GM19099 (cell line): ENCODE data around the gene SPEM3.
A peak's percentile ranks its signal among the peaks of the same experiment; 100 is the strongest.

Experiments
- POLR2A ChIP-seq: IDR thresholded peaks from 3 replicates; pipeline ENCODE4 v1.6.1; 2011; ENCODE audit warnings: low read depth; ENCODE audit not compliant: insufficient read length; ENCODE audit errors: extremely low read depth

SPEM3 gene

DNA sequence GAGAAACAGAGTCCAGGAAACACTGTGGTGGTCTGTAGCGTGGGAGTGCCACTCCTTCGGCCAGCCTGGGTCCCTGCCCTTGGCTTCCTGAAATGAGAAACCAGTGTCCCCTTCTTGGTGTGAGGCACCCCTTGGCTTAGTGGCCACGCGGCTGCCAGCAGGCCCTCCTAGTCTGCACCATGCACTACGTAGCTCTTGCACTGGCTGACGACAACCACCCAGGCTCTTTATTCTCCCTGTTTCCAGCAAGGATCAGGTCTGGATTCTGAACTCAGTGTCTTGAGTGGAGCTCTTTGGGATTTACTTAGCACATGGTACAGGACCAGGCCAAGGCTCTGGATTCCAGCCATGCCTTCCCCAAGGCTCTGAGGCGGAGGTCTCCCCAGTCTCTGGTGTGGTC is 1.1 kb upstream of the SPEM3 start:
- TF ChIP-seq POLR2A = no peak

DNA sequence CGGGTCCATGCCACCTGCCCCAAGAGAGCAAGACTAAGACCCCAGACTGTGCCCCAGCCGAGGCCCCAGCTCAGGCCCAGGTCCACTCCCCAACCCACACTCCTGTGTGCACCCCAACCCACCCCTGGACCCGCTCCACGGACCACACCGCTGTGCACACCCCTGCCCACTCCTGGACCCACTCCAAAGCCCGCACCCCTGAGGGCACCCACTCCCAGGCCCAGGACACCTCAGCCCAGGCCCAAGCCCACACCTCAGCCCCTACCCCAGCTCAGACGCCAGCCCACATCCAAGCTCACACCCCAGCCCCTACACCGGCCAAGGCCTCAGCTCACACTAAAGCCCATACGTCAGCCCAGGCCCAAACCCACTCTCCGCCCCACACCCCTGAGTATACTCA is 1.1 kb downstream of the SPEM3 start:
- no peak for TF ChIP-seq POLR2A

GRCh38 chr17:7431231-7431630 is 2.6 kb downstream of the SPEM3 start:
- TF ChIP-seq POLR2A = no peak

DNA sequence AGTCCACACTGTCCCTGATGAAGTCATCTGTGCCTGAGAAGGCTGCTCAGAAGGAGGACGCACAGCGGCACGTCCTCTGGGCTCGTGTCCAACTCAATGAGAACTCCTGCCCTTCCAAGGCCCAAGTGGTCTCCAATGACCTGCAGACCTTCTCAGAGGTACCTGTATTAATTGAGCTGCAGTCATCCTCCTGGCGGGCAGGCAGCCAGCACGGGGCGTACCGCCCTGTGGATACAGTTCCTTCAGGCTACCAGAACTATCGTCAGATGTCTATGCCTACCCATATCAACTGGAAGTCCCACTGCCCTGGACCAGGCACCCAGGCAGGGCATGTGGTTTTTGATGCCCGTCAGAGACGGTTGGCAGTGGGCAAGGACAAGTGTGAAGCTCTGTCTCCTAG is 3.6 kb downstream of the SPEM3 start:
- TF ChIP-seq POLR2A = no peak

GRCh38 chr17:7435676-7436555 is 7.3 kb downstream of the SPEM3 start:
- TF ChIP-seq POLR2A = no peak

- TF ChIP-seq POLR2A = no peak
Observed at GRCh38 chr17:7436556-7437368, 8.1 kb downstream of the SPEM3 start.

GRCh38 chr17:7437369-7437863 is 8.8 kb downstream of the SPEM3 start:
- TF ChIP-seq POLR2A = no peak

GRCh38 chr17:7437950-7438614 is 9.4 kb downstream of the SPEM3 start:
- TF ChIP-seq POLR2A = no peak

DNA sequence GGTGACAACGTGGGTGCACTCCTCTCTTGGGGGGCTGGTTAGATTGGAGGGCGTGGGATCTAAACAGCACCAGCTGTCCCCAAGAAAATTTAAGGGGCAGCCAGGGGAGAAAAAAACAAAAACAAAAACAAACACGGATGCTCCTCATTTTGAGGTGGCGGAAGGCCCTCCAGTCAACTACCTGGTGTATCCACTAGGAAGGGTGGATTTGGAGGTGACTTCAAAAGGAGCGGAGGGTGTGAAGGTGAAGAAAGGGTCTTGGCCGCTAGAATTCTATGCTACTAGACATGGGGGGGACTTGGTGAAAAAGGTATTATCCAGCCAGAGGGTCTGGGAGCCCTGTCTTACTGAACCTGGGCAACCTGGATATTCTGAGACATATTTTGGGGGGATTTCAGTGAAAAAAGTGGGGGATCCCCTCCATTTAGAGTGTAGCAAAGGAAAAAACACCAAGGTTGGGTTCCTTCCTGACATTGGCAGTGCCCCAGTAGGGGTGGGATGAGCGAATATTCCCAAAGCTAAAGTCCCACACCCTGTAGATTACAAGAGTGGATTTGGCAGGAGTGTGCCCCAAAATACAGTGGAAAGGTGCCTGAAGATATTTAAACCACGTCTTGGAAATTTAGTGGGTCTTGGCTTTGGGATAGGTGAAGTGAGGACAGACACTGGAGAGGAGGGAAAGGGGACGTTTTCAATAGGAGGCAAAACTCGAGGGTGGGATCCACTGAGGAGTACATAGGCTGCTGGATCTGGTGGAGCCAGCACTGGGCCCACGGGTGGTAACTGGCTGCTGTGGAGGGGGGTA is 10.2 kb downstream of the SPEM3 start:
- TF ChIP-seq POLR2A = no peak

DNA sequence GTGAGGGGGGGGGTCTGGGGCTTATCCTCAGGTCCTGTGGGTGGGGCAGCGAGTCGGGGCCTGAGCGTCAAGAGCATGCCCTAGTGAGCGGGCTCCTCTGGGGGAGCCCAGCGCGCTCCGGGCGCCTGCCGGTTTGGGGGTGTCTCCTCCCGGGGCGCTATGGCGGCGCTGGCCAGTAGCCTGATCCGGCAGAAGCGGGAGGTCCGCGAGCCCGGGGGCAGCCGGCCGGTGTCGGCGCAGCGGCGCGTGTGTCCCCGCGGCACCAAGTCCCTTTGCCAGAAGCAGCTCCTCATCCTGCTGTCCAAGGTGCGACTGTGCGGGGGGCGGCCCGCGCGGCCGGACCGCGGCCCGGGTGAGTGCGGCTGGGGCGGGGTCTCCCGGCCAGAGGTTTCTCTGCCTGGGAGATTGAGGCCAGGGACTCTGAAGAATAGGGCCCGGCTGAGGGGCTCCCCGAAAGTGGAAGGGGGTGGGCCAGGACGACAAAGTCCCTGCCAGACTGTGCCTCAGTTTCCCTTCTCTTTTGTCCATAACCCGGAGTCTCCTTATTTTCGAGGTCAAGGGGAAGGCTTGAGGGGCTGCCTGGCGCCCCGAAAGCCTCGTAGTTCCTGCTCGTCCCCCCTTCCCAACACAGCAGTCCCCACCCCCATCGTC is 10.9 kb downstream of the SPEM3 start, which contains the start of gene FGF11:
FGF11 (plus strand) TSS at position 51 of the 651 bp plus-strand sequence; CDS start at position 160, 109 bp downstream.
- no peak for TF ChIP-seq POLR2A

- TF ChIP-seq POLR2A = no peak
Observed at GRCh38 chr17:7440113-7440833, 11.6 kb downstream of the SPEM3 start.

DNA sequence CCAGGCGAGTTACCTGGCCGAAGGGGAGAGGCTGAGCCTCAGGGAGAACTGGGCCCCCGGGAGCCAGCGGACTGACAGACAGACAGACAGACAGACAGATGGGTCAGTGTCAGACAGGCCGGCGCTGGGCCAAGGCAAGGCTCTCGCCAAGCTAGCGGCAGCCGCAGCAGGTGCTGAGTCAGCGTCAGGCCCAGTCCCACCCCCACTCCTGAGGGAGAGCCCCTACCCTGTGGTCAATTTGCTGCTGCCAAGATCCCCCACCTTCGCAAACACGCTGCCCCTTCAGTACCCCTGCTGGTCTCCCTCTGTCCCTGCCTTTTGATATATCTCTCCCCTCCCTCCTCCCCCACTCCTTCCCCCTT is 12.2 kb downstream of the SPEM3 start:
- peak; percentile 22 for TF ChIP-seq POLR2A

DNA sequence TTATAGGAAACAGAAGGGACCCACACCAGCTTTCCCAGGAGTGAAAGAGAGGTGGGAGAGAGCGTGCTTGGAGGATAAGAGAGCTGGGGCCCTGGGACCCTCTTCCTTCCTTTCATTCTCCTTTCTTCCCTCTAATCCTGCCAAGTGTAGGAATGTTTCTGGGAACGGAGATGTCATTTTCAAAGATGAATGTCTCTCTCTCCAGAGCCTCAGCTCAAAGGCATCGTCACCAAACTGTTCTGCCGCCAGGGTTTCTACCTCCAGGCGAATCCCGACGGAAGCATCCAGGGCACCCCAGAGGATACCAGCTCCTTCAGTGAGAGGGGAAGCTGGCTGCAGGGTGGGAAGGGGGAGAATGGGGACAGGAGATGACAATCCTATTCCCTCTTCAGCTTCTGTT is 12.6 kb downstream of the SPEM3 start:
- TF ChIP-seq POLR2A = no peak
